KOPT-K1 (cell line): Measurements from ENCODE around the gene PTGDS.
"Not testable (repeated sequence)": the region's sequence is repeated elsewhere in the genome, so short reads cannot be mapped to it uniquely, and the experiment has no call there.

Experiments
- H3K27ac ChIP-seq: fragments of 200-600 bp; sonication (generic); 2 replicates; pipeline ENCODE4 v1.5.1; 2016; ENCODE audit warnings: antibody characterized with exemption, mild to moderate bottlenecking, low read depth, low read length; ENCODE audit not compliant: poor library complexity, severe bottlenecking
- H3K36me3 ChIP-seq: fragments of 200-600 bp; sonication (generic); 2 replicates; pipeline ENCODE4 v1.5.1; 2017; ENCODE audit warnings: antibody characterized with exemption, mild to moderate bottlenecking, low read length, moderate library complexity; ENCODE audit not compliant: insufficient read depth
- H3K9me3 ChIP-seq: fragments of 200-600 bp; sonication (generic); 2 replicates; pipeline ENCODE4 v1.5.1; 2017; ENCODE audit warnings: antibody characterized with exemption, low read length, mild to moderate bottlenecking; ENCODE audit not compliant: insufficient read depth, poor library complexity, severe bottlenecking

Gene PTGDS

GRCh38 chr9:136995772-136996311 lies 18.5 kb downstream of the PTGDS start:
- Histone ChIP-seq H3K36me3 (peaks cover 13% of the 10 kb centered on the region; the same call in 1 of the 2 replicates), H3K27ac (no peak overlapping the region), H3K9me3 (no peaks in the 10 kb centered on the region)

DNA sequence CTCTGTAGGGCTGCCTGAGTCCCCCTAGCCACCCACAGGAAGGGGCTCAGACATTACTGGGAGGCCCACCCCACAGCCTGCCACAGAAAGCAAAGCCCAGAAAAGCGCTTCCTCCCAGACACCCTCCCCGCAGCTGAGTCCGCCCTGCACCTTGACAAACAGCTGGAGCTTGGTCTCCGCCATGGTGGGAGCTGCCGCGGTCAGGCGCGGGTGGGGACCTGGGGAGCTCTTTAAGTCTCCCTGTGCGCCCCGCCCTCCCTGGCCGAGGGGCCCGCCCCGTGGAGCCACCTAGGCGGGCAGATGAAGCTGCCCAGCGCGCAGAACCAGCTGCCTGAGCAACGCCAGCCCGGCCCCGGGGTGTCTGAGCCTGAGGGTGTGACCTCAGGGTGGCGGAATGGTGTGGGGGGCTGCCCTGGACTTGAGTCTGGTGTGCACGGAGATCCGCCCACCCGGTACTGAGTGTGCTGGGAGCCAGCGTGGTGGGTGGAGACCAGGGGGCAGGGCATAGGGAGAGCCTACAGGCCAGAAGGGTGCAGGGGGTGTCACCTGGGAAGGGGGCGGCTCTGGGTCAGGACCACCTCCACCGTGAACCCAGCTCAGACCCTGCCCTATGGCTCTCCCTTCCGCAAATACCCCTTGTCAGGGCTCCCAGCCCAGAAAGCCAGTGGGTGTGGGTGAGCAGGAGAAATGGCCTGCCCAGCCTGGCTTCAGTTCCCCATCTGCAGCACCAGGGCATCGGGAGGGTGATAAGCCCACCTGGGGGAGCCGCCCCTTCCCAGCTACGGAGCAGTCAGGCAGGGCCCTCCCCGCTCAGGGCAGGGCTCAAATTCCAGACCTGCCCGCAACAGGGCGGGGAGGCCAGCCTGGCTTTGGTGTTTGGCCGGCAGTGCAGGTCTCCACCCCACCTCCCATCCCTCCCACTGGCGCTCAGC lies 19.3 kb downstream of the PTGDS start, which contains the start of gene CLIC3:
Gene CLIC3, minus strand, starts transcription at position 208 of the 932 bp plus-strand sequence. Its CDS starts 25 bp downstream, at position 183.
- Histone ChIP-seq H3K9me3 (no peaks in the 10 kb centered on the region), H3K36me3 (peaks cover 13% of the 10 kb centered on the region; the same call in 1 of the 2 replicates), H3K27ac (no peak within 1 kb of the TSS)

GRCh38 chr9:136997371-136997770 lies 20.1 kb downstream of the PTGDS start:
- Histone ChIP-seq H3K9me3 (no peaks in the 10 kb centered on the region), H3K27ac (no peak overlapping the region)

DNA sequence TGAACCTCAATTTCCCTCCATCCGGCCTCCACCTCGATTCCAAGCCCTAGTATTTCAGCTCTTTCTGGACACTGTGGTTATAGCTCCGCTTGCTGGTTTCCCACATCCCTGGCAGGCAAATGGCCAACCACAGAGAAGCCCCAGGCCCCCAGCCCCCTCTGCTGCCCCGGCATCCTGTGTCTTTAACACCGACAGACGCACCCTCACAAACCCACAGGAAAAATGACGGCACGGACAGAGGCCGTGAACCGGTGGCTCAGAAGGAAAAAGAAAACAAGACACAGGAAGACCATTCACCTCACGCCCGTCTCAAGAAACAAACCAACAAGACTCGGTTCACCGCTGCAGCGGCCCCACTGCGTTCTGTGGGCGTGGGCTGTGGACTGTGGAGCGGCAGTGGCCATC lies 20.5 kb downstream of the PTGDS start:
- peaks cover 13% of the 10 kb centered on the region; the same call in 1 of the 2 replicates for H3K36me3 ChIP-seq
- no peak overlapping the region for H3K27ac ChIP-seq
- H3K9me3 ChIP-seq: no peaks in the 10 kb centered on the region

More at GRCh38 chr9:136997371-136997770, 20.1 kb downstream of the PTGDS start:
- peaks cover 13% of the 10 kb centered on the region; the same call in 1 of the 2 replicates for H3K36me3 ChIP-seq

GRCh38 chr9:137000177-137000930 lies 23.1 kb downstream of the PTGDS start:
- Histone ChIP-seq H3K27ac (no peak overlapping the region), H3K9me3 (no peaks in the 10 kb centered on the region), H3K36me3 (no peaks in the 10 kb centered on the region)

GRCh38 chr9:137001857-137002645 lies 24.7 kb downstream of the PTGDS start:
- Histone ChIP-seq H3K27ac (no peak overlapping the region), H3K36me3 (no peaks in the 10 kb centered on the region), H3K9me3 (no peaks in the 10 kb centered on the region)

DNA sequence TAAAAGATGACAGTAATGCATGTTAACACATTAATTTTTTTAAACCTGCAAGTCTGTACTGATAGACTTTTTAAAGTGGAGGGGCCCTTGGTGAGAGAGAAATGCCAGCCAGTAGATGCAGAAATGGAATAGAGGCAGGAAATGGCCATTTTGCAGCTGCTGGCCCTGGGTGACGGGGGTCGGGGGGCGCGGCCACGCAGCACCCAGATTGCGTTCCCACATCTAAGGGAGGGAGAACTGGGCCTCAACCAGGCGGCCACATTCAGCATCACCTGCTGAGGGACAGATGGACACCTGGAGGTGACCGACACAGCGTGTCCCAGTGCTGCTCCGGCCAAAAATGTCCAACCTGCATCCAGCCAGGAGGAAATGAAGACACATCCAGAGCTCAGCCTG lies 25.3 kb downstream of the PTGDS start:
- H3K9me3 ChIP-seq: no peaks in the 10 kb centered on the region
- H3K36me3 ChIP-seq: no peaks in the 10 kb centered on the region
- H3K27ac ChIP-seq: no peak overlapping the region

- H3K9me3 ChIP-seq, H3K27ac ChIP-seq, H3K36me3 ChIP-seq: not testable (repeated sequence)
These were observed 27.0 kb downstream of the PTGDS start for GRCh38 chr9:137004285-137004684.

- Histone ChIP-seq H3K27ac (no peak overlapping the region), H3K9me3 (no peaks in the 10 kb centered on the region), H3K36me3 (no peaks in the 10 kb centered on the region)
These were observed 29.1 kb downstream of the PTGDS start for GRCh38 chr9:137006116-137007003.

- Histone ChIP-seq H3K36me3 (no peaks in the 10 kb centered on the region), H3K27ac (no peak overlapping the region), H3K9me3 (no peaks in the 10 kb centered on the region)
These were observed 30.0 kb downstream of the PTGDS start for GRCh38 chr9:137007108-137007815.

DNA sequence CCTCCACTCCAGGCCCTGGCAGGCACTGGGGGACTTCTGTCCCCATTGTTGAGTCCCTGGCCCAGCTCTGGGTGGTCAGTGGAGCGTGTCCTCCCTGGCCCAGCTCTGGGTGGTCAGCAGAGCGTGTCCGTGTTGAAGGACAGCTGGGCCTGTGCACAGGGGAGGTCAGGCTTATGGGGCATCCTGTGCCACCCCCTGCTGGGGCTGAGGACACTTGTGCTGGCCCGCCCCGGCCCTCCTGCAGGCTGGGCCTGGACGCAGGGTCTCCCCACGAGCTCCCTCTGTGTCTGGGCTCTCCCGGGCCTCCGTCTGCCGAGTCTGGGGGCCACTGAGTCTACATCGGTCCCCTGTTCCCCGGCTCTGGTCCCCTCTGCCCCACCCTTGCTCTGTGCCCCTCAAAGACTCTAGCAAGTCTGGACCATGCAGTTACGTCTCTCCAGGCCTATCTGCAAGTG lies 30.5 kb downstream of the PTGDS start:
- H3K9me3 ChIP-seq: no peaks in the 10 kb centered on the region
- no peaks in the 10 kb centered on the region for H3K36me3 ChIP-seq
- no peak overlapping the region for H3K27ac ChIP-seq

DNA sequence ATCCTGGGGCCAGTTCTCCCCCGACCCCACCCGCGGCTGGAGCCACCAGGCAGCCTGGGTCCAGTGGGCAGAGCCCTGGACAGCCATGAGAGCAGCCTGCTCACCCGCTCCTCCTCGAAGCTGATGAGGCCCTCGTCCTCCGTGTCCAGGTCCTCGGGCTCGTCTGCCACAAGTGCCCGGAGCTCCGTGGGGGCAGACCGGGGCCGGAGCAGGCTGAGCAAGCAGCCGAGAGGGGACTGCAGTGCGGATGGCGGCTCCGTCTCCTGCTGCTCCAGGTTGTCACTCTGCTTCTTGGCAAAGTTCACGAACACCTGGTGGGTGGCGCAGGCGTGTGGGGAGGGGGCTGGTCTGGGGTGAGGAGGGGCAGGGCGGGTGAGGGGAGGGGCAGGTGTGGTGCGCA lies 31.0 kb downstream of the PTGDS start:
- Histone ChIP-seq H3K36me3 (no peaks in the 10 kb centered on the region), H3K27ac (no peak overlapping the region), H3K9me3 (no peaks in the 10 kb centered on the region)

DNA sequence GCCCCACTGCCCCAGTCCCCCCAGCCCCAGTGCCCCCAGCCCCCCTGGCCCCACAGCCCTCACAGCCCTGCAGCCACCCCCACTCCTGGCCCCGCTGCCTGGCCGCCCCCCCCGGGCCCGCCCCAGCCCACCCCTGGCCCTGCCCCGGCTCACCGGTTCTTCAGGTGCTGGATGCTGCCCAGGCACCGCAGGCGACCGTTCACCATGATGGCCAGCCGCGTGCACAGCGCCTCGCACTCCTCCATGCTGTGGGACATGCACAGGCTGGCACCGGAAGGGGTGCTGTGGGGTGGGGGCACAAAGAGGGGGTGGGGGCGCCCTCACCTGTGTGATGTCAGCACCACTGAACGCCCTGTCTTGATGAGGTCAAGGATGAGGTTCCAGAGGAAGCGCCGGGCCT lies 31.9 kb downstream of the PTGDS start:
- Histone ChIP-seq H3K9me3 (no peaks in the 10 kb centered on the region), H3K36me3 (no peaks in the 10 kb centered on the region), H3K27ac (no peak overlapping the region)
